Measurements from ENCODE around the gene TAC4.

Gene TAC4, protein sequence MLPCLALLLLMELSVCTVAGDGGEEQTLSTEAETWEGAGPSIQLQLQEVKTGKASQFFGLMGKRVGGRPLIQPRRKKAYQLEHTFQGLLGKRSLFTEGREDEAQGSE

DNA sequence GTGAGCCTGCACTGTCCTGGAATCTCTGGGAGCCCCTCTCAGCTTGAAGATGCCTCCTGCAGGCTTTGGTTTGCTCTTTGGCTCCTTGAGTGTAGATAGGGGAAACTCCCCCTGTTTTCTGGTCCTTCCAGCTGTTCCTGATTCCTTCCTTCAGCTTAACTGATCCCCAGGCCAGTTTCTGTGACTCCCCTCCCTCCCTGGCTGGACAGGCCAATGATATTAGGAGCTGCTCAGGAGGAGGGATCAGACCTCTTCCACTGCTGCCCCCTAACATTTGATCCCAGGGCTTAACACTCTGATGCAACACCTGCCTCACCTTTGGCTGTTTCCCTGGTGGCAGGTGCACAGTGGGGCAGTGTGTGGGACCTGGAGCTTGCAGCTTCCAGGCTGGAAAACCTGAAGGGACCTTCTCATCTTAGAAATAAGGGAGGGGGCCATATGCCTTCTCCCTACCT, at the start of gene TAC4:
TSS of gene TAC4 (minus strand) at position 51 of the 455 bp plus-strand sequence. CDS start 52 bp downstream, outside the sequence.
- DNase-seq, result no peak

DNA sequence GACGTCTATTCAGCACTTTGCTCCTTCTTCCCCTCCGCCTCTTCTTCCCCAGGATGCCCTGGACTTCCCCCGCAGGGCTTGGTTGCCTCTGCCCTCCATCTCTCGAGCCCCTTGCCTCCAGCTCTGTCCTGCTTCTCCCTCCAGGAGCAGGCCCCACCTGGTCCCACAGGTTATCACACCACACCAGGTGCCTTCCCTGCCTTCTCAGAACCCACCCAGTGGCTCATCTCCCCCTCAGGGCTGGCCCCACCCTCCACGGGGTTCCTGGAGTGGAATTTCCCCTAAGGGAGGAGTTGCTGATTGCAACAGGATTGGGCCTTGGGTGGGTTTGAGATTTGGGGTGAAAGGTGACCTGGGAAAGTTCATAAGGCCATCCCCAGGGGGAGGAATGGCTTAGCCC, 49.0 kb upstream of the TAC4 start:
- no peak for DNase-seq

- no peak for DNase-seq
Measured at GRCh38 chr17:49896222-49896621, 48.4 kb upstream of the TAC4 start.

GRCh38 chr17:49895812-49896211, 47.9 kb upstream of the TAC4 start:
- DNase-seq, result no peak

GRCh38 chr17:49894761-49895160, 46.9 kb upstream of the TAC4 start:
- DNase-seq, result no peak

- no peak for DNase-seq
Measured at GRCh38 chr17:49891694-49892389, 44.0 kb upstream of the TAC4 start.

- DNase-seq, result peak; percentile 12
Measured at GRCh38 chr17:49891271-49891670, 43.4 kb upstream of the TAC4 start.

DNA sequence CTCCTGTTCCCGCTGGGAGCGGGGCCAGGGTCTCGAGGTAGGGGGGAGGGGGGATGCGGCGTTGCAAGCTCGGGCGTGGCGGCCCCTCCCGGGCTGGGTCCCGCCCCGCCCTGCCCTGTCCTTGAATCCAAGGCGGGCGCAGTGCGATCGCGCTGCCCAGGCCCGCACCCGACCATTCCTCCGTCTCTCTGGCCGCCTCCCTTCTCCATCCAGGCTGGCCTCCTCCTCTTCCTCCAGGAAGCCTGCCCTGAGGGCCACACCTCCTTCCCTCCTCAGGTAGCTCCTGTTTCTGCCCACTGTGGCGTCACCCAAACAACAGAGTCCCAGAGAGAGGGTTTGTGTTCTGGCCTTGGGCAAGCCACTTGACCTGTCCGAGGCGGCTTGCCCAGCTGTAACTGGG, 43.0 kb upstream of the TAC4 start:
- no peak for DNase-seq

- no peak for DNase-seq
Measured at GRCh38 chr17:49890077-49890821, 42.4 kb upstream of the TAC4 start.

DNA sequence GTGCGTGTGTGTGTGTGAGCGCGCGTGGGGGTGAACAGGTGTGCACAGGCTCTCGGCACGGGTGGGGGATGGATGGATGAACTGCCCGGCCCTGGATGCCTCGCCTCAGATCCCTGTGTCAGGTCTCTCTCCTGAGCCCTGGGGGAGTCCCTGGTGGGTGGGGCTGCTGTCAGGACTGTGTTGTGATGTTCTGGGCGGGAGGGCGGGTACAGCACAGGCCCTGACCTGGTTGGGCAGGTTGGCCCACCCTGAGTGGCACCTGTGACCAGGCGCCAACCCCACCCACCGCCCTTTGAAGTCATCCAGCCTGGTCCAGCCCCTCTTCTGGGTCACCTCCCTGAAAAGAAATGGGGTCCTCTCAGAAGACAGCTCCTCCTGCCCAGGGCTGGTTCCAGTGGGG, 41.6 kb upstream of the TAC4 start:
- no peak for DNase-seq

- DNase-seq, result no peak
Measured at GRCh38 chr17:49887744-49888360, 40.0 kb upstream of the TAC4 start.

- no peak for DNase-seq
Measured at GRCh38 chr17:49887086-49887743, 39.3 kb upstream of the TAC4 start.

GRCh38 chr17:49886036-49886435, 38.2 kb upstream of the TAC4 start:
- DNase-seq, result no peak

DNA sequence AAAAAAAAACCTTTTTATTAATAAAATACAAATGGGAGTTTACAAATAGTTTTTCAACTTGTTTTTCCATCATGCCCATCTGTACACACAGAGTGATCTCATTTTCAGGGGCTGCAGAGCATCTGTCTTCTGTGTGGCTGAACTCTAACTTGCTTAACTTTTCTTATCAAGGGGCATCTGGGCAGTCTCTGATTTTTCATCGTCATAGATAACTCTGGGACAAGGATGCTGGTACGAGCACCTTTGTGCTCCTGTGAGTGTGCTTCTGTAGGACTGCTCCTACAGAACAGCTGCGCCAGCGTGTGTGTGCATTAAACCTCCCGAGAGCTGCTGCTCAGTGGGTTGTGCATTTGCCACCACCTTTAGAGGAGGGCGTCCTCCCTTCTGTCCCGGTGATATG, 34.6 kb upstream of the TAC4 start:
- no peak for DNase-seq

- DNase-seq, result no peak
Measured at GRCh38 chr17:49881054-49881402, 33.2 kb upstream of the TAC4 start.

DNA sequence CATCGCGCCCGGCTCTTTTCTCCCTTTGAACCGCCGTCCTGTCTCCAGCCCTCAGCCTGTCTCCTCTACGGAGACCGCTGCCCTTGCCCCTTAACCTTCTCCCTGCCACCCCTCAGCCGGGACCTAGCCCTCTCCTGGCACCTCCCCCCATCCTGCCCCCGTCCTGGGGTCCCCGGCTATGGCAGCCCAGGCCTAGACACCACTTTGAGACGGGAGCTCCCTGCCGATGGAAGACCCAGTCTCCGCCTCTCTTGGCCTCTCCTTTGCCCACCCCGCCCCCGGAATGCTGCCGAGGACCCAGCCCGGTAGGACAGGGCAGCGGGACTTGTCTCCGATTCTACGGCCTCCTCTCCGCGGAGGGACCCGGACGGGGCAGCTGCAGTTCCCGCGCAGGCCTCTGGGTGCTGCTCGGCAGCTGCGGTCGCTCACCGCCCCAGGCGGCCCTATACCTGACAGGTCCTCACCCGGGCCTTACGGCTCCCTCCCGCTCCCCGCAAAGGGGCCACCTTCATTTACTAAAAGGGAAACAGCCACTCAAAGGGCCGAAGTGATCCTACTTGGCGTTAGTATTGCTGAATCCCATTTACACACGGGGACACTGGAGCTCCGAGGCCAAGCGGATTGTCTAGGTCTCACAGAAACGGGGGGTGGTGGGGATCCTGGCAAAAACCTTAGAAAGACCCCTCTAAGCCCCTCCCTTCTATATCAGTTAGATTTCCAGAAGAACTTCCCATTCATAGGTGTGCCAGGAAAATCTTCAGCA, 32.6 kb upstream of the TAC4 start:
- DNase-seq, result peak; percentile 75

DNA sequence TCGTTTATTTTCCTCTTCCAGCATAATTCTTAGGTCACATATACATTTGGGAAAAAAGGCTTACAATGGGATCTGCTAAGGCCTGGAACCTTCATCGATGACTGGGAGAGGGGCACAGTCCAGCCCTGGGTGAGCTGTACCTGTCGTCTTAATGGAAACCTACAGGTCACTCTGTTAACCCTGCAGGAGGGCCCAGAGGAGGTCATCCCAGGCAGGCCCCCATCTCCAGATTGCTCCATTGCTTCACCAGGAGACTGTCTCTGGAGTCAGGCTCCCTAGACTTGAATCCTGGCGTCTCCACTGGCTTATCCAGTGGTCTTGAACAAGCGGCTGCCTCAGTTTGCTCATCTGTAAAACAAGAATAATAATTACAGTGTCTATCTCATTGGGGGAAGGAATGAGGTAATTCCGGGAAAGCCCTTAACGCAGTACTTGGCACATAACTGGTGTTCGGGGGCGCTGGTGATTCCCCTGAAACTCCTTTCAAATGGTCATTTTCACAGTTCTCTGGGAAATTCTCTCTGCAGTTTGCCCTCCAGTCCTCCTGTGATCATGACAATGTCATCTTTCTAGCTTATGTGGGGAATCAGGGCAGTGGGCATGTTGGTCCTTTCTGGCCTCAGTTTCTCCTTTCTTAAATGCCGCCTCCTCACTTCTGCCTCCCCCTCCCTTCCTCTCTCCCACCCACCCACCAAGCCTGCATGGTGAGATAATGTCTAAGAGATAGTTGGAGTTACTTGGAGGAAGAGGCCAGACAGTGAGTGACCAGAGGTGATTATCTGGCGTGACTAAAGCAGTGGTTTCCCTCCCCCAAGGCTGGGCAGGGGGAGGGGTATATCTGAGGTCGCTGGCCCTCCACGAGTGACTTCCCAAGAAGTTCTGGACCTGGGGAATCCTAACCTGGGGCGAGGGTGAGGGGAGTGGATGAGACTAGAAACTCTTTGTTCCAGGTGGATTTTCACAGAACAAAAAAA, 31.3 kb upstream of the TAC4 start:
- DNase-seq, result no peak

DNA sequence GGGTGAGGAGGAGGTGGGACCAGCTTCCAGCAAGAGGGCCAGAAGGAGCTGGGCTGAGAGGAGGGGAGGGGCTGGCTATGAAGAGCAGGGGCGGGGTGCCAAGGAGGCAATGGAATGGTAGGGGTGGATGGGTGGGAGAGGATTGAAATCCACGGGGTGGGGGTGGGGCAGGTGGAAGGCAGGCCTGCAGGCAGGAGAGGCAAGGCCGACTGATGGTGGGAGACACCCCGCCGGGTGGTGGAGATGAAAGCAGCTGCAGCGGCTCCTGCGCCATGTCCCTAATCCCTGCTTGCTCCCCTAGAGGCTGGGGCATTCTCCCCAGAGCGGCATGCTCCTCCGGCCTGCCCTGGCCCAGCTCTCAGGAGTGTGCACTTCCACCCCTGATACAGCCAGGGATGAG, 27.8 kb upstream of the TAC4 start:
- no peak for DNase-seq

- no peak for DNase-seq
Measured at GRCh38 chr17:49874911-49875310, 27.0 kb upstream of the TAC4 start.

DNA sequence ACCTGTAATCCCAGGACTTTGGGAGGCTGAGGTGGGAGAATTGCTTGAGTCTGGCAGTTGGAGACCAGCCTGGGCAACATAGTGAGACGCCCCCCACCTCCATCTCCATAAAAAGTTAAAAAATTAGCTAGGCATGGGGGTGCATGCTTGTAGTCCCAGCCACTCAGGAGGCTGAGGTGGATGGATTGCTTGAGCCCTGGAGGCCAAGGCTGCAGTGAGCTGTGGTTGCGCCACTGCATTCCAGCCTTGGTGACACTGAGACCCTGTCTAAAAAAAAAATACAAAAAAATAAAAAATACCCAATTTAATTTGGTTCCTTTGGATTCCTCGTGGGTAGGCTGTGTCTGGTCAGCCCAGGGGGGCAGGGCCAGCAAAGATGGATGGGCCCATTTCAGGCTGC, 26.1 kb upstream of the TAC4 start:
- DNase-seq, result no peak

- DNase-seq, result no peak
Measured at GRCh38 chr17:49873466-49873865, 25.6 kb upstream of the TAC4 start.

All from suppressor macrophage treated with lipopolysaccharide for 4 hours (primary cell).